GM06990 (cell line): ENCODE measurements around the gene ZNF213.
A peak's percentile ranks its signal among the peaks of the same experiment; 100 is the strongest.

ENCODE experiments used
- DNase-seq: peaks from one replicate; pipeline ENCODE4 v3.0.0-alpha.2; 2011; ENCODE audit not compliant: insufficient read length; ENCODE audit errors: extremely low read depth
- H3K27me3 ChIP-seq: replicated peaks from 2 replicates; pipeline ENCODE4 v1.6.0; 2011; ENCODE audit warnings: low read length; ENCODE audit not compliant: control insufficient read depth, insufficient read depth
- H3K36me3 ChIP-seq: 2 replicates; pipeline ENCODE4 v1.5.1; 2011; ENCODE audit warnings: low read length; ENCODE audit not compliant: control insufficient read depth, insufficient read depth
- H3K4me3 ChIP-seq: replicated peaks from 2 replicates; pipeline ENCODE4 v1.5.1; 2011; ENCODE audit warnings: low read depth, mild to moderate bottlenecking, control low read depth, low read length
- TF ChIP-seq, protein P1 (sequence below): IDR thresholded peaks from 2 replicates; pipeline ENCODE4 v1.5.1; 2011; ENCODE audit warnings: low read length, control low read depth, mild to moderate bottlenecking, inconsistent platforms; ENCODE audit not compliant: insufficient read depth, poor library complexity, severe bottlenecking

The ZNF213 gene

DNA sequence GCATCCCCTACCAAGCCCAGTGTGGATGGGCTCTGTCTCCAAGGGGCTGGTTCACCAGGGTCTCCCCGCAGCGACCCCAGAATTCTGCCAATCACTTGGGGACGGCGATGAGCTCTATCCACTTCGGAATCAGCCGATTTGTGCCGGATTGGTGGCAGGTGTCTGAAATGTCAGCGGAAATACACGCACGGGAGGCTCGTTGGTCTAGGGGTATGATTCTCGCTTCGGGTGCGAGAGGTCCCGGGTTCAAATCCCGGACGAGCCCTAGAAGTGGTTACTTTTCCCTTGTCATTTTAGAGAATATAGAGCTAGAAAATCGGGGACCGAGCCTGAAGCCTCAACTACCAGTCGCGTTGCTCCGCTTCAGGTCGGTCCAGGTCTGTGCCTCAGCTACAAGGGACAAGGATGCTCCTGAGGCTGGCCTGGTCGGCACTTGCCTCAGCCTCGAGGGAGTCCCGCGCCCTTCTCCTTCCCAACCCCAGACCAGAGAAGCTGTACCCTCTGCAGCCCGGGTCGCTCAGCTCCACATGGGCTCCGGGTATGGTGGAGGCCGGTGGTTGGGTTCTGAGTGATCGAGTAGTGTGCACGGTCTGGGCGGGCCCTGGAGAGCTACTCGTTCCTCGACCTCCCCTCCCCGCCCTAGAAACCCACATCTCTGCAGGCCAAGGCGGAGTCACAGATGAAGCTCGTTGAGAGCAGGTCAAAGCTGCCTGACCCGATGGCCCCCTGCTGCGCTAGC, 37.2 kb downstream of the ZNF213 start:
- no peaks in the 10 kb centered on the region for H3K36me3 ChIP-seq
- H3K4me3 ChIP-seq: peak overlapping the region; percentile 28; the same call in 1 of the 2 replicates
- TF ChIP-seq, protein P1, sequence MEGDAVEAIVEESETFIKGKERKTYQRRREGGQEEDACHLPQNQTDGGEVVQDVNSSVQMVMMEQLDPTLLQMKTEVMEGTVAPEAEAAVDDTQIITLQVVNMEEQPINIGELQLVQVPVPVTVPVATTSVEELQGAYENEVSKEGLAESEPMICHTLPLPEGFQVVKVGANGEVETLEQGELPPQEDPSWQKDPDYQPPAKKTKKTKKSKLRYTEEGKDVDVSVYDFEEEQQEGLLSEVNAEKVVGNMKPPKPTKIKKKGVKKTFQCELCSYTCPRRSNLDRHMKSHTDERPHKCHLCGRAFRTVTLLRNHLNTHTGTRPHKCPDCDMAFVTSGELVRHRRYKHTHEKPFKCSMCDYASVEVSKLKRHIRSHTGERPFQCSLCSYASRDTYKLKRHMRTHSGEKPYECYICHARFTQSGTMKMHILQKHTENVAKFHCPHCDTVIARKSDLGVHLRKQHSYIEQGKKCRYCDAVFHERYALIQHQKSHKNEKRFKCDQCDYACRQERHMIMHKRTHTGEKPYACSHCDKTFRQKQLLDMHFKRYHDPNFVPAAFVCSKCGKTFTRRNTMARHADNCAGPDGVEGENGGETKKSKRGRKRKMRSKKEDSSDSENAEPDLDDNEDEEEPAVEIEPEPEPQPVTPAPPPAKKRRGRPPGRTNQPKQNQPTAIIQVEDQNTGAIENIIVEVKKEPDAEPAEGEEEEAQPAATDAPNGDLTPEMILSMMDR: no peak
- peak; percentile 88 for DNase-seq
- no peaks in the 10 kb centered on the region for H3K27me3 ChIP-seq

DNA sequence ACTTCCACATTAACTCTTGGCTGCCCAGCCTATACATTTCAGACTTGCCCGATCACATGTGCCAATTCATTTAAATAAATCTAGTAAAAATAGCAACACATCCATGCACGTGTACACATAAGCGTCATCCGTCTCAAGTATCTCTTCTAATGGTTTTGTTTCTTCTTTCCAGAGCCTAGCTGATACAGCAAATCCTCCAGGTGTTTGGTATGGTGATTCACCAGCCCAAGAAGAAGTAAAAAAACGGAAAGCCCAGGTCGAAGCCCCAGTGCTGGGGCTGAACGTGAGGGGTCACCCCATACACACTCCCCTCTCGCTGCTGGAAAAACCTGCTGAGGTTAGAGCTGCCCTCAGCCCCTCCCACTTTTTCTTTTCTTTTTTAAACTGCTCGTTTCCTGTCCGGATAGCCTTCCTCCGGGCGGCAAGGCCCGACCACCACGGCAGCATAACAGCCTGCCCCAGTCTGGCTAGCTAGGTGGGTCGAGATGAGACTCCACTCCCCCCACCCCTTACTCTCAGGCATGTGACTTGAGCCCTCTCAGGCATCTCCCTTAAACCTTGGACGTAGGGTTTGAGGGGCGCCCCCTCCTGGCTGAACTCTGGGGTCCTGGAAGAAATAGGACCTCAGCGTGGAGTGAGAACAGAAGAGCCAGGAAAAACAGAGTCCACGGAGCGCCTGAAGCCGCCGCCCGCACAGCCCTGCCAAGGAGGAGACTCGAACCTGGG, 39.2 kb downstream of the ZNF213 start:
- H3K4me3 ChIP-seq: peak overlapping the region; percentile 35

DNA sequence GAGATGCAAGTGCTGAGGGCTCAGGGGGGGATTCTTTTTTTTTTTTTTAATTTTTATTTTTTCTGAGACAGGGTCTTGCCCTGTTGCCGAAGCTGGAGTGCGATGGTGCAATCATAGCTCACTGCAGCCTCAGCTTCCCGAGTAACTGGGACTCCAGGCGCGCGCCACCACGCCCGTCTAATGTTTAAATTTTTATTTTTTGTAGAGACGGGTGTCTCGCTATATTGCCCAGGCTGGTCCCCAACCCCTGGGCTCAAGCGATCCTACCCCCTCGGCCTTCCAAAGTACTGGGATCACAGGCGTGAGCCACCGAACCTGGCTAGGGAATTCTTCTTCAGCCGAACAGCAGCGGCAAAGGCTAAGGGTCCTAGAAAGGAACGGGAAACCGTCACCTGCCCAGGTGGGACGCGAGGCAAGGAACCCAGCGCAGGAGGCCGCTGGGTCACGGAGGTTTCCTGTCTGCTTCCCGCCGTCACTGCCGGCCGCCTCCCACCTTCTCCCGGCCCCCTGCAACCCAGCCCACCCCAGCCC, 39.9 kb downstream of the ZNF213 start:
- Histone ChIP-seq H3K27me3 (no peaks in the 10 kb centered on the region; the same call in 1 of the 2 replicates), H3K36me3 (no peaks in the 10 kb centered on the region), H3K4me3 (peak overlapping the region; percentile 14)
- DNase-seq: no peak
- TF ChIP-seq, protein P1: no peak

More for the DNA sequence above, 39.2 kb downstream of the ZNF213 start:
- TF ChIP-seq, protein P1: peak; percentile 72
- Histone ChIP-seq H3K27me3 (no peaks in the 10 kb centered on the region), H3K36me3 (no peaks in the 10 kb centered on the region)
- DNase-seq: peak; percentile 71

DNA sequence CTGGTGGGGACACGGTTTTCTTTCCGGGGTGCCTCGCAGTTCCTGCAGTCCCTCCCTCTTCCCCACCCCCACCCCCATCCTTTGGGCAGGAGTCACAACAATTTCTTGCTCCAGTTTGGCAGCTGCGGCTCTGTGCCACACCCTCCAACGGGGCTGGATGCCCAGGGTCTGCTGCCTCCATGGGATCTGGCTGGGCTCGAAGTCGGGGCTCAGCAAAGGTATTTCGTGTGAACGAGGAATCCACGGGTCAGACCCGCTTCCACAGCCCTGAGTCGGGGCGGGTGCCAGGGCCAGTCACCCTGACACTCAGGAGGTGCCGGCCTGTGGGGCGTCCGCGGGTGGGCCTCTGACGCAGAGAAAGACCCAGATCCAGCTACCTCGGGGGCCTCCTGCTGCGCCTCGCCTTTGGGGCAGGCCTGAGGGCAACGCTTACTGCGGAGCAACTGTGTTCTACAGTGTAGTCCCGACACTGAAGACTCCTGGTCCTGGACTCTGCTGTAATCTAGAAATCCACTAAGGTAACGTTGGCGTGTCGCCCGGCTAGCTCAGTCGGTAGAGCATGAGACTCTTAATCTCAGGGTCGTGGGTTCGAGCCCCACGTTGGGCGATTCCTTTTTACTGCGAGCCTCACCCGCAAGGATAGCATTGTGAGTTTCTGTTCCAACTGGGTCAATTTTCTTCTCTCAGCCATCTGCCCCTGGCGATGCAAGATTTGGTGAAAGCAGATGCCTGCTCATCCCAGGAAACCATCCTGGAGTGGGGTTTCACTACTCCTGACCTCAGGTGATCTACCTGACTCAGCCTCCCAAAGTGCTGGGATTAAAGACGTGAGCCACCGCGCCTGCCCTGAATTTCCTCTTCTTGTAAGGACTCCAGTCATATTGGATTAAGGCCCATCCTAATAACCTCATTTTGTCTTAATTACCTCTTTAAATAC, 40.6 kb downstream of the ZNF213 start:
- Histone ChIP-seq H3K36me3 (no peaks in the 10 kb centered on the region), H3K27me3 (no peaks in the 10 kb centered on the region; the same call in none of the 2 replicates), H3K4me3 (peak overlapping the region; percentile 14)
- DNase-seq: peak; percentile 74
- TF ChIP-seq, protein P1: no peak

DNA sequence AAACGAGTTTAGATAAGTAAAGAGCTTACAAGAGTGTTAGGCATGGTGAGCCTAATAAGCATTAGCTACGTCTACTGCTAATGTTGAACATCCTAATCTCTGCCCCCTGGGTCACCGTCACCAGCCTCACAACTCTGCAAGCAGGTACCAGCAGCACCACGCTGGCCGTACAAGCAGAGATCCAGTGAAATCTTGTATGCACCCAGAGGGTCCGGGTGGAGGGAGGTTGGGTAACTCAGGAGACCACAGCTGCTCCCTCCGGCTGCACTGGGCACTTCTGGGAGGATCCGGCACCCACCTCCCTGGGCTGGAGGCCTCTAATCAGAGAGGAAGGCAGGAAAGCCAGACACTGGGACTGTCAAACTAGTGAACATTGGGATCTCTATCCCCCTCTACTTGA, 44.8 kb downstream of the ZNF213 start:
- Histone ChIP-seq H3K27me3 (no peaks in the 10 kb centered on the region; the same call in none of the 2 replicates), H3K4me3 (no peak overlapping the region), H3K36me3 (no peaks in the 10 kb centered on the region)
- no peak for DNase-seq
- TF ChIP-seq, protein P1: no peak
